HepG2 (cell line): ENCODE results near the gene CEP89. TPM values are rescaled to one million over a fixed set of nuclear protein-coding genes. Genes with fewer than 3 reads are reported as not detected.

ENCODE experiments used
- ATAC-seq: fragments of 200-7000 bp; cut with Tn5 transposase; 3 replicates; pipeline ENCODE4 v1.9.1; 2020; ENCODE audit warnings: mild to moderate bottlenecking, moderate library complexity
- BruUV-seq: library from RNA; stranded (reverse); fragments of 400-500 nt; replicated peaks from 2 replicates; lab custom pipeline; 2021; lab: Mats Ljungman, UMichigan
- CTCF ChIA-PET: fragments of 300-600 bp; formaldehyde crosslinking; extraction: SDS; loops from one replicate; lab custom pipeline; 2021; ENCODE audit warnings: low total read pairs, inconsistent platforms, low intra/inter-chr PET ratio; lab: Yijun Ruan, JAX
- POLR2A ChIA-PET: fragments of 350-600 bp; sonication (Branson Sonifier 250); formaldehyde crosslinking; loops from one replicate; lab custom pipeline; 2020; ENCODE audit warnings: antibody characterized with exemption, inconsistent platforms; lab: Yijun Ruan, JAX
- DNase-seq: peaks from one replicate; pipeline ENCODE4 v3.0.0-alpha.2; 2015; ENCODE audit warnings: low spot score
- FAIRE-seq: peaks from 3 replicates; lab custom pipeline; 2011; peaks lifted over from hg19 to GRCh38; lab: Jason Lieb, UNC
- H2AFZ ChIP-seq: one replicate; pipeline ENCODE4 v1.6.1; 2011; ENCODE audit warnings: low read length, inconsistent platforms
- H3K27ac ChIP-seq: fragments of 300-600 bp; 3 replicates; pipeline ENCODE4 v1.8.0; 2011; ENCODE audit warnings: mixed run types, mild to moderate bottlenecking, mixed read lengths, low read length, inconsistent platforms; ENCODE audit not compliant: insufficient read depth; ENCODE audit errors: extremely low read length
- H3K27me3 ChIP-seq, 2 experiments: fragments of 200-600 bp in 1 of 2; 2 replicates in 1 of 2; 3 replicates in 1 of 2; pipeline versions ENCODE4 v1.6.0 to v1.8.0; 2011; ENCODE audit warnings: low read length in 2 of 2, mild to moderate bottlenecking in 2 of 2, moderate library complexity in 2 of 2, inconsistent platforms in 1 of 2; ENCODE audit not compliant: insufficient read depth in 2 of 2, control insufficient read depth in 1 of 2
- H3K36me3 ChIP-seq, 2 experiments: fragments of 200-600 bp in 1 of 2; replicated peaks in 1 of 2; 2 replicates in 1 of 2; 3 replicates in 1 of 2; pipeline versions ENCODE4 v1.5.1 to v1.8.0; 2011; ENCODE audit warnings: low read length in 2 of 2, inconsistent platforms in 1 of 2; ENCODE audit not compliant: insufficient read depth in 2 of 2, control insufficient read depth in 1 of 2
- H3K4me1 ChIP-seq: 2 replicates; pipeline ENCODE4 v1.5.1; 2012; ENCODE audit warnings: low read length, inconsistent platforms; ENCODE audit not compliant: insufficient read depth
- H3K4me2 ChIP-seq: 2 replicates; pipeline ENCODE4 v1.6.0; 2011; ENCODE audit warnings: low read depth, low read length, inconsistent platforms
- H3K4me3 ChIP-seq, 3 experiments: fragments of 200-600 bp in 1 of 3; sonication (generic), shearing (Covaris generic) in 1 of 3; replicated peaks in 1 of 3; 2 replicates each; pipeline ENCODE4 v1.5.1; 2011 to 2016; ENCODE audit warnings: low read length in 3 of 3, inconsistent platforms in 2 of 3, low read depth in 2 of 3, mild to moderate bottlenecking in 2 of 3, control low read depth in 1 of 3, mixed read lengths in 1 of 3; ENCODE audit not compliant: insufficient read depth in 1 of 3
- H3K79me2 ChIP-seq: one replicate; pipeline ENCODE4 v1.6.1; 2011; ENCODE audit warnings: low read length, inconsistent platforms; ENCODE audit not compliant: insufficient read depth
- H3K9ac ChIP-seq: 2 replicates; pipeline ENCODE4 v1.6.0; 2011; ENCODE audit warnings: mild to moderate bottlenecking, low read depth, low read length, inconsistent platforms; ENCODE audit not compliant: insufficient read depth
- H3K9me3 ChIP-seq: 2 replicates; pipeline ENCODE4 v1.5.1; 2012; ENCODE audit warnings: mild to moderate bottlenecking, low read length
- H4K20me1 ChIP-seq: 2 replicates; pipeline ENCODE4 v1.6.0; 2011; ENCODE audit warnings: inconsistent platforms, mild to moderate bottlenecking, low read length, moderate library complexity; ENCODE audit not compliant: insufficient read depth
- FOXP1 ChIP-seq, 2 experiments: fragments of 450-650 bp in 1 of 2; IDR thresholded peaks; 2 replicates each; pipeline ENCODE4 v1.6.1; 2017 to 2018; ENCODE audit warnings: antibody characterized with exemption in 1 of 2
- PATZ1 ChIP-seq: sonication (generic); formaldehyde crosslinking; IDR thresholded peaks from 2 replicates; pipeline ENCODE4 v1.4.0; 2020; ENCODE audit warnings: missing genetic modification reagents
- WGBS: methylation state at CpG from one replicate; pipeline ENCODE4 v1.1.6; 2017; ENCODE audit warnings: low lambda C conversion rate; 5-methylcytosine and 5-hydroxymethylcytosine counted together
- in situ Hi-C: cut with HindIII; loops from 2 replicates; pipeline ENCODE4 v1.10.0; 2017; ENCODE audit warnings: low pct_unique_long_range_greater_than_20kb; ENCODE audit not compliant: extremely low pct_ligation_motif_present
- intact Hi-C: fragments of 100-400 bp; cut with micrococcal nuclease; formaldehyde crosslinking; loops from one replicate; pipeline ENCODE4 v1.10.0; 2022; ENCODE audit not compliant: unreplicated experiment
- polyA plus RNA-seq, 8 experiments: library from polyadenylated mRNA; depleted of rRNA in 3 of 8; stranded (reverse) in 7 of 8; unstranded in 1 of 8; fragments of >200 nt; fragmentation: Illumina TruSeq in 4 of 8; extraction: Trizol in 4 of 8; gene quantifications; 2 replicates each; pipeline versions ENCODE4 v1.2.1 to v1.2.3, GENCODE V29; 2011 to 2016; ENCODE audit warnings: low read depth in 4 of 8, missing spikeins in 1 of 8, mixed read lengths in 1 of 8; ENCODE audit not compliant: insufficient read depth in 1 of 8
- small RNA-seq, 3 experiments: library from RNA; depleted of rRNA; stranded (forward); fragments of <200 nt; gene quantifications; one replicate each; pipeline ENCODE3, GENCODE V24; 2012; ENCODE audit warnings: low read depth in 2 of 3, low replicate concordance in 1 of 3; ENCODE audit not compliant: insufficient read length in 3 of 3, insufficient read depth in 2 of 3
- total RNA-seq, 5 experiments: library from RNA; depleted of rRNA; stranded (reverse); fragments of >200 nt; fragmentation: Illumina TruSeq; extraction: Trizol; gene quantifications; 2 replicates each; pipeline ENCODE4 v1.2.3, GENCODE V29; 2016; ENCODE audit warnings: low read depth in 1 of 5

Gene CEP89
- total and polyA plus RNA-seq, 2 of the 13 experiments (the other 11 are each of a cell fraction or from before 2014, with no cell fraction given): 7.2 to 10.9 TPM

GRCh38 chr19:32828139-32828538 is 143.6 kb downstream of the CEP89 start:
- WGBS: 44% methylated on average over 4 of the region's 4 CpGs
- peak; percentile 51; the same call in 1 of the 2 replicates for TF ChIP-seq PATZ1 (CRISPR knock-in tag)
- no peak for TF ChIP-seq FOXP1 (IDR thresholded peaks at IDR 0.05)
- TF ChIP-seq FOXP1 (CRISPR knock-in tag; IDR thresholded peaks at IDR 0.05): no peak
- Histone ChIP-seq H4K20me1 (no peaks in the 10 kb centered on the region), H3K9ac (no peak overlapping the region), H3K27me3 (no peaks in the 10 kb centered on the region), H3K4me1 (peaks cover 17% of the 10 kb centered on the region), H3K4me3 (no peak overlapping the region), H3K79me2 (no peaks in the 10 kb centered on the region), H3K4me2 (no peak overlapping the region), H2AFZ (no peak overlapping the region), H3K9me3 (no peaks in the 10 kb centered on the region), H3K36me3 (peaks cover 0 to 1% of the 10 kb centered on the region in 2 experiments; a peak in 1 of 5 replicates), H3K27ac (peak overlapping the region; percentile 20)
- ATAC-seq: peak; percentile 67
- peak; percentile 18 for FAIRE-seq
- POLR2A ChIA-PET: no interaction called here
- no TSS peak for BruUV-seq
- peak; percentile 16 for DNase-seq
- in situ Hi-C loops (no loop called here), intact Hi-C loops (no loop called here)
- CTCF ChIA-PET: no interaction called here

Small RNAs within 50 kb of the gene (small RNA-seq; reads per million reads assigned to genes)
- gene RN7SKP22: 0 to 0.97 (median 0) reads per million in 3 experiments

Other genes with a start within 250 kb of the CEP89 start
- 3.2 and 4.7 TPM in 2 replicates for gene SLC7A9, start 102.2 kb downstream of the CEP89 start, total RNA-seq (2016; rRNA removed; fragmentation: Illumina TruSeq; extraction: Trizol)
- 8.3 and 8.8 TPM in 2 replicates for gene SLC7A9, start 102.2 kb downstream of the CEP89 start, polyA plus RNA-seq (2011; rRNA removed)
- 6.0 and 10.0 TPM in 2 replicates for gene FAAP24, start 284 bp upstream of the CEP89 start, total RNA-seq (2016; rRNA removed; fragmentation: Illumina TruSeq; extraction: Trizol)
- 1.5 and 2.3 TPM in 2 replicates for gene FAAP24, start 284 bp upstream of the CEP89 start, polyA plus RNA-seq (2011; rRNA removed)
- 20.3 and 21.6 TPM in 2 replicates for gene RHPN2, start 92.9 kb upstream of the CEP89 start, total RNA-seq (2016; rRNA removed; fragmentation: Illumina TruSeq; extraction: Trizol)
- 46.6 and 48.0 TPM in 2 replicates for gene RHPN2, start 92.9 kb upstream of the CEP89 start, polyA plus RNA-seq (2011; rRNA removed)
- 6.8 and 8.8 TPM in 2 replicates for gene GPATCH1, start 109.2 kb upstream of the CEP89 start, total RNA-seq (2016; rRNA removed; fragmentation: Illumina TruSeq; extraction: Trizol)
- 6.4 and 6.9 TPM in 2 replicates for gene GPATCH1, start 109.2 kb upstream of the CEP89 start, polyA plus RNA-seq (2011; rRNA removed)
- gene WDR88, start 160.2 kb upstream of the CEP89 start, total RNA-seq (2016; rRNA removed; fragmentation: Illumina TruSeq; extraction: Trizol): not detected in 2 replicates
- gene WDR88, start 160.2 kb upstream of the CEP89 start, polyA plus RNA-seq (2011; rRNA removed): 0.09 TPM in 1 of 2 replicates, not detected in the other
- gene LRP3, start 222.4 kb upstream of the CEP89 start, total RNA-seq (2016; rRNA removed; fragmentation: Illumina TruSeq; extraction: Trizol): 45.1 and 51.6 TPM in 2 replicates
- gene LRP3, start 222.4 kb upstream of the CEP89 start, polyA plus RNA-seq (2011; rRNA removed): 17.6 and 30.3 TPM in 2 replicates